ENCODE measurements around the gene FKBP6. TPM values are rescaled to one million over a fixed set of nuclear protein-coding genes. Genes with fewer than 3 reads are reported as not detected.
"Not testable (repeated sequence)": the region's sequence is repeated elsewhere in the genome, so short reads cannot be mapped to it uniquely, and the experiment has no call there.

Gene FKBP6
- total RNA-seq, 1 donor, result not detected

GRCh38 chr7:73354196-73354595, 26.2 kb downstream of the FKBP6 start:
- DNase-seq (ENCODE audit: low read depth in 2 of 3, low spot score in 2 of 3), result no peak

DNA sequence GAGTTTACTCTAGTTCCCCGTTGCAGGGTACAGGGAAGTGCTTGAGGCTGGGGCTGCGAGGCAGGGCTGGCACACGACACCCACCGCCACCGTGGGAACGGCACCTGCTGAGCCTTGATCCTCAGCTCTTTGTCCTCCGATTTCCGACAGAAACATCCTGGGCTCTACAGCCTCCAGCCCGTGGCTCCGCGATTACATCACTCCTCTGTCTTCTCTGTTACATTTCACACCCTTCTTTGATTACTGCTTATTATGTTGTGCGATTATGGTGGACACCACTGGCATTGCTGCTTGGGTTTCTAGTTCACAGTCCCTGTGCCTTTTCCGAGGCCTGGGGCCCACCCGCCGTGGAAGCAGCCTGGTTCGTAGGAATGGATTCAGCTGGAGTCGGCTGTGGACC, 26.9 kb downstream of the FKBP6 start:
- no peak for DNase-seq (ENCODE audit: low read depth in 2 of 3, low spot score in 2 of 3)

- no peak for DNase-seq (ENCODE audit: low read depth in 2 of 3, low spot score in 2 of 3)
Measured at GRCh38 chr7:73356159-73356558, 28.2 kb downstream of the FKBP6 start.

DNA sequence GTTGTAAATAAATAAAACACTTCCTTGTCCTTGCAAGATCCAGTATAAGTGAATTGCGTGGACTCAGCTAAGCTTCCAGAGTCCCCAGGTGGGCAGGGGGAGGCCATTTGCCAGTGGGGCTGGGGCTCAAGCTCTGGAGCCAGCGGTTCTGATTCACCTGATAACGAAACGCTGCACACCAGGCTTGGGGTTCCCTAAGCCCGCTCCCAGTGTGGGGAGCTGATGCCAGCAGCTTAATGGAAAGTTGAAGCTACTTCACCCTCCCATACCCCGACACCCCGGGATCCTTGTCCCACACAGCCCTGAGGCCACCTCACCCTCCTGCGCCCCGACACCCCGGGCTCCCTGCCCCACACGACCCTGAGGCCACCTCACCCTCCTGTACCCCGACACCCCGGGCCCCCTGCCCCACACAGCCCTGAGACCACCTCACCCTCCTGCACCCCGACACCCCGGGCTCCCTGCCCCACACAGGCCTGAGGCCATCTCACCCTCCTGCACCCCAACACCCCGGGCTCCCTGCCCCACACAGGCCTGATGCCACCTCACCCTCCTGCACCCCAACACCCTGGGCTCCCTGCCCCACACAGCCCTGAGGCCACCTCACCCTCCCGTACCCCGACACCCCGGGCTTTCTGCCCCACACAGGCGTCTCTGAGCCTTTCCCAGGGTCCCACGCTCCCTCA, 30.8 kb downstream of the FKBP6 start:
- no peak for DNase-seq (ENCODE audit: low read depth in 2 of 3, low spot score in 2 of 3)

GRCh38 chr7:73359306-73359705, 31.3 kb downstream of the FKBP6 start:
- DNase-seq (ENCODE audit: low read depth in 2 of 3, low spot score in 2 of 3), result no peak

- DNase-seq (ENCODE audit: low read depth in 2 of 3, low spot score in 2 of 3), result no peak
Measured at GRCh38 chr7:73359746-73360375, 31.9 kb downstream of the FKBP6 start.

- DNase-seq (ENCODE audit: low read depth in 2 of 3, low spot score in 2 of 3), result not testable (repeated sequence)
Measured at GRCh38 chr7:73360590-73360989, 32.6 kb downstream of the FKBP6 start.

- DNase-seq (ENCODE audit: low read depth in 2 of 3, low spot score in 2 of 3), result no peak
Measured at GRCh38 chr7:73363225-73364005, 35.5 kb downstream of the FKBP6 start.

DNA sequence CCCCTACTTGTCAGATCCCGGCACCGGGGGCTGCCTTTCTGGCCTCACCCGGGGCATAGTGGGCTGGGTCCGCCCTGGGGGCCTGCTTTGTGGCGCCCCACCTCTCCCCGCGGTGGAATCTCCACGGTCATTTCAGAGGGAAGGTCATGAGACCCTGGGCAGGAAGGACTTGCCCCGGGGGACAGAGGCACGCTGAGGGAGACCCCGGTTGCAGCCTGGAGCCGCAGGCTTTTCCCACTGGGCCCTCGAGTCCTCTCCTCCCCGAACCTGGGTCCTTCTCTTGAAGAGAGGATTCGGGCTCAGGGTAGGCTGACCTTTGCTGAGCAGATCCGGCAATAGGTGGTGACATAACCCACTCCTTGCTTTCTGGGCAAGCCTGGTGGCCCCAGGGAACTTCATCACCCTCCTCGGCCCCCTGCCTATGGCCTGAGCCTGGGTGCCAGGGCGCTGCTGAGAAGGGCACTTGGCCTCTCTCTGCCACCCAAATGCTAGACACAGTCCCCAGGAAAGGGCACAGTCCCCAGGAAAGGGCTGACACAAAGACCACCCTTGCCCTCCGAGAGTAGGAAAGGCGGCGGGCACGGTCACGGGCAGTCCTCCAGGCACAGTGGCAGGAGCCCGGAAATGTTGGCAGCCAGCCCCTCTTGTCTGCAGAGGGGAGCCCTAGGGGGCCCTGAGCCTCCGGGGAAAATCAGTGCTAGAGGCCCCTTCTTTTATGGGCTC, 36.2 kb downstream of the FKBP6 start:
- no peak for DNase-seq (ENCODE audit: low read depth in 2 of 3, low spot score in 2 of 3)

DNA sequence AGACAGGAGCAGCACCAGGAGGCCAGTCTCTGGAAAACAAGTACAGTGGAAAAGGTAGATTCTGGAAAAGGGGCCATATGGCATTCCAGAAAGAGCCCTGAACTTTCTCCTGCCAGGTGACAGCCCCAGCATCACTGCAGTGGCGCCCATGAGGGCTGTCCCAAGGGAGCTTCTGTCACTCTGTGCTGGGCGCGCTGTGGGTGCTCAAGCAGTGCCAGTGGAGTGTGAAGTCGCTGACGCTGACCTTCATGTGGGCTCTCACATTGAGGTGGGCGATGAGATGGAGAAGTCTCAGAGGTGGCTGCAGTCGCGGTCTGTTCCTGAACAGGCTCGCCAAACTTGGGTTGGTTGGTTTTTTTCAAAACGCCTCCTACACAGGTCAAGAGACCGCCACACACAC, 38.2 kb downstream of the FKBP6 start:
- no peak for DNase-seq (ENCODE audit: low read depth in 2 of 3, low spot score in 2 of 3)

DNA sequence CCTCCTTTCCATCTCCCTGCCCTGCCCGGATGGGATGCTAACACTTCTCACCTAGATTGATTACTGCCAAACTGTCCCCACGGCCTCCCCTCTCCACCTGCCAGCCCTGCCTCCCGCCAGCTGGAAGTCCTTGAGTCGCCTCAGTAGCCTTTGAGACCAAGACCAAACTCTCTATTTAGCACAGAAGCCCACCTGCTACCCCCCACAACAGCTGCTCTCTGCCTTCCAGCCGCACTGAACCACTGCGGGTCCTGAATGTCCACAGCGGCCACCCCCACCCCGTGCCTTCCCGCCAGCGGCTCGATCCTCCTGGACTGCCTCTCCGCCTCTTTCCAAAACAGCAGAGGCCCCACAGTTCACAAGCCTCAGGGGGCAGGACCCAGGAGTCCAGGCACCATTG, 39.0 kb downstream of the FKBP6 start:
- no peak for DNase-seq (ENCODE audit: low read depth in 2 of 3, low spot score in 2 of 3)

- DNase-seq (ENCODE audit: low read depth in 2 of 3, low spot score in 2 of 3), result no peak
Measured at GRCh38 chr7:73369009-73369408, 41.0 kb downstream of the FKBP6 start.

- DNase-seq (ENCODE audit: low read depth in 2 of 3, low spot score in 2 of 3), result no peak
Measured at GRCh38 chr7:73369622-73370021, 41.7 kb downstream of the FKBP6 start.

DNA sequence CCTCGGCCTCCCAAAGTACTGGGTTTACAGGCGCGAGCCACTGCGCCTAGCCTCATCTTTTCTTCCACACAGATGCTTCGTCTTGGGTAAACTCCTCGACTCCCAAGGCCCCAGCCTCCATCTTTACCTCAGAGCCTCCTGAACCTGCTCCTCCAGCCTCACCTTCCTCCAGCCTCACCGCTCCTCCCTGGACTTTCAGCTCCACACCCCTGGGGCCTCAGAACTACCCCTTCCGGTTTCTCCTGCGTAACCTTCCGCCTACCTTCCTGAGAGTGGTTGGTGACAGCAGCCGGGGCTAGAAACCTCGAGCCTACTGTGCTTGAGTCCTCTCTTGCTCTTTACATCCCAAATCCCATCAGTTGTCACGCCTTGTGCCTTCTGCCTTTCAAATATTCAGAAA, 45.8 kb downstream of the FKBP6 start:
- no peak for DNase-seq (ENCODE audit: low read depth in 2 of 3, low spot score in 2 of 3)

DNA sequence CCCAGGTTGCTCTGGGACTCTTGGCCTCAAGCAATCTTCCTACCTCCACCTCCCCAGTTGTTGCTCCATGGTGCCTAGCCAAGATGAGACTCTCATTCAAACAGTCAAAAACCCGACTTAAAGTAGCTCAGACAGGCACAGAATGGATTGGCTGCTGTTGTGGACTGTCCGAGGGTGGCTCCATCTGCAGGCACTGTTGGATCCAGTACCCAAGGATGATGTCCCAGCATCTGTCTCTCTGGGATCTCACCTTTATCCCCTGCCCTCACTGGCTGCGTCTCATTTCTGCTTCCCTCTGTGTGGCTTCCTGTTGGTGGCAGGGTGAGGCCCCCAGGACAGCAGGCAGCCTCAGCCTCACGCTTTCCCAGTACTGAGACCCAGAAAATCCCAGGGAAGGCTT, 48.3 kb downstream of the FKBP6 start:
- not testable (repeated sequence) for DNase-seq (ENCODE audit: low read depth in 2 of 3, low spot score in 2 of 3)

DNA sequence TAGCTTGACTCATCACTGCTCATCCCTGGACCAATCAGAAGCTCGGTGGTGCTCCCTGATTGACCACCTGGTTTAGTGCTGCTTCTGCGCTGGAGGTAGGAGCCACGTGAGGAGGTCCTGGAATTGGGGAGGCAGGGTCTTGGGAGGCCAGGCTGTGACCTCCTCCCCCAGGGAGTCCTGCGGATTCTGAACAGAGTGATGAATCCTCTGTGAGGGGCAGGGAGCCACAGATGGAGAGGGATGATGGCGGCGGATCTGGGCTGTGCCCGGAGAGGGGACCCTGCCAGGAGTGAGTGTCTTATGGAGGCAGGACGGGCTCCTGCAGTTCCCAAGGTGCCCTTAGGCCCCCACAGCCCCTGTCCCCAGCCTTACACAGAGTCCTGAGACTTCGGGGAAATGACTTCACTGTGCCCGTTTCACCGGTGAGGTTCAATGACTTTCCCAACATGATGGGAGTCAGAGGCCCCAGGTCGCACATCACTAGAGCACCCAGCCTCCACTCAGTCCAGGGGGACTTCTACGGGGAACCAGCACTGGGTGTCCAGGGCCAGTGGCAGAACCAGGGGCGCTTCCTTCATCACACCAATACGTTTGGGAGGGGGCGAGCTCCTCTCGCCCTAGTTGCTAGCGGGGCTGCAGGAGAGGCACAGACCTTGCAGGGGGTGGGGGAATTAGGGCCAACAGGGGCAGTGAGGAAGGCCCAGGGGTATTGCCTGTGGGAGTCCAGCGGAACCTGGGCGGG, 48.9 kb downstream of the FKBP6 start:
- DNase-seq (ENCODE audit: low read depth in 2 of 3, low spot score in 2 of 3), result no peak

DNA sequence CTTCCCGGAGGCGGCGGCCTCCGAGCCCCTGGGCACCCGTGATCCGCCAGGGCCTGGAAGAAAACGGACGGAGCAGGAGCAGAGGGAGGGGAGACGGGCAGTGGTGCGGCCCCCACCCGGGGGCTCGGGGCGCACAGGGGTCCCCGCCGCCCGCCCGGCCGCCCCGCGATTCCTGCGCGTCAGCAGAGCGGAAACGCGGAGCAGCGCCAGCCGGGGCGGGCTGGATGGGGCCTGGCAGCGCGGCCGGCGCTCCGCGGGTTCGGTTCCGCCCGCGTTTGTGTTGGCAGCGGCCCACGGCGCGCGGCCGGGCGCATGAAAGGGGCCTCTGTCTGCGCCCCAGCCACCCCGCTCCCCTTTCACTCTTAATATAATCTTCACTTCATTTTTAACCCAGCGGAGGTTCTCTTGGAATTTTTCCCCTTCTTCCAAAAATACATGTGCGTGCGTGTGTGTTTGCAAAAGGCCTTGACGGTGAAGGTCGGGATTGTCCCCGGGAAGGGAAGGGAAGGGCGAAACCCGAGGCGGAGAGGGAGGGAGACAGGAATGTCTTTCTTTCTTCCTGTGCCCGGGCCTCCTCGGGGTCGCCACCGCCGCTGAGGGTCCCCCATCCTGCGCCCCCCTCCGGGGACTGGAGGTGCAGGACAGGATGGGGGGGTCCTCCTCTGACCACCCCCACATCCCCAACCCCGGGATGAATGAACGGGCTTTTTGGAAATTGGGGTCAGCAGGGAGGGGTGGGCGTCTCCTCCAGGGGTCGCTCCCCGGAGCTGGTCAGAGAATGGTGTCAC, 49.6 kb downstream of the FKBP6 start:
- not testable (repeated sequence) for DNase-seq (ENCODE audit: low read depth in 2 of 3, low spot score in 2 of 3)

DNA sequence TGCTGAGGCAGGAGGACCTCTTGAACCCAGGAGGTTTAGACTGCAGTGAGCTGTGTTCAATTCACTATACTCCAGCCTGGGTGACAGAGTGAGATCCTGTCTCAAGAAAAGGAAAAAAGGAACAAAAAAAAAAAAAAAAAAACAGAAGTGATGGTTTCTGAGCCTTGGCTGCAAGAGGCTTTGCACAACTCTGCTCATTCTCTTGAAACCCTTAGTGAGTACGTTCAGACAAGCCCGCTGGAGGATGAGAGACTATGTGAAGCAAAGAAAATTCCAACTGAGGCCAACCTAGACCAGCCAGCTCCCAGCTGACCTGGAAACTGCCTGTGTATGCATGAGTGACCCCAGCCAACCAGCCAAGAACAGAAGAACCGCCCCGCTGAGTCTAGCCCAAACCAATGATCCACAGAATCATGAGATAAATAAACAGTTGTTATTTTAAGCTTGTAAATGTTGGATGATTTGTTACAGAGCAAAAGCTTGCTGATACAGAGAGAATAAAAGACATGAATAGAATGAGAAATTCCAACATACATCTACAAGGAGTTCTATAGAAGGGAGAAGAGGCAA, 55.1 kb downstream of the FKBP6 start:
- DNase-seq (ENCODE audit: low read depth in 2 of 3, low spot score in 2 of 3), result no peak

GRCh38 chr7:73387221-73387828, 59.4 kb downstream of the FKBP6 start:
- DNase-seq (ENCODE audit: low read depth in 2 of 3, low spot score in 2 of 3), result peak in 1 of 3 donors; percentile 43

All from hematopoietic multipotent progenitor cell (in vitro differentiated cells).